HG03196 (cell line): Measurements from ENCODE around the gene SLC22A23.

ENCODE experiments used
- ATAC-seq: cut with Tn5 transposase; IDR thresholded peaks from one replicate; pipeline ENCODE4 v1.9.1; 2021; ENCODE audit not compliant: unreplicated experiment

The SLC22A23 gene

DNA sequence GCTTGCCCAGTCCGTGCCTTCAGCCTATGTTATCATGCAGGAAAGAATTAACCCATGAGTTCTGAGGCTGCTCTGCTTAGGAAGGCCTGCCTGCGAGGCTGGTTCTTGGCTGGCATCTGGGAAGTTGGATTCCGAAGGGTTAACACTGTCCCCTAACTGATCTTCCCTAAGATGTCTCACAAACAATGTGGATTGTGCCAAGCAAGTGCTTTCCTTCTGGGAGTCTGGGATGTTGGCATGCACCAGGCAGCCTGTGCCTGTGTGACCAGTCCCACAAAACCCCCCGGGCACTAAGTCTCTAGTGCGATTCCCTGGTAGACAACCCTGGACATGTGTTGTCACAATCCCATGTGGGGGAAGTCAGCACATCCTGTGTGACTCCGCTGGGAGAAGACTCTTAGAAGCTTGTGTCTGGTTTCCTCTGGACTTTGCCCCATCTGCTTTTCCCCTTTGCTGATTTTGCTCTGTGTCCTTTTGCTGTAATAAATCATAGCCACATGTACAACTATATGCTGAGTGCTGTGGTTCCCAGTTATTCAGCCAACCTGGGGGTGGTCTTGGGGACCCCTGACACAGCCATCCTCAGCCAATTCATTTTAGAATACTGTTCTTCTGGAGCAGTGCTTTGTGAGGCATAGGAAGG, 83.8 kb downstream of the SLC22A23 start:
- no peak for ATAC-seq

DNA sequence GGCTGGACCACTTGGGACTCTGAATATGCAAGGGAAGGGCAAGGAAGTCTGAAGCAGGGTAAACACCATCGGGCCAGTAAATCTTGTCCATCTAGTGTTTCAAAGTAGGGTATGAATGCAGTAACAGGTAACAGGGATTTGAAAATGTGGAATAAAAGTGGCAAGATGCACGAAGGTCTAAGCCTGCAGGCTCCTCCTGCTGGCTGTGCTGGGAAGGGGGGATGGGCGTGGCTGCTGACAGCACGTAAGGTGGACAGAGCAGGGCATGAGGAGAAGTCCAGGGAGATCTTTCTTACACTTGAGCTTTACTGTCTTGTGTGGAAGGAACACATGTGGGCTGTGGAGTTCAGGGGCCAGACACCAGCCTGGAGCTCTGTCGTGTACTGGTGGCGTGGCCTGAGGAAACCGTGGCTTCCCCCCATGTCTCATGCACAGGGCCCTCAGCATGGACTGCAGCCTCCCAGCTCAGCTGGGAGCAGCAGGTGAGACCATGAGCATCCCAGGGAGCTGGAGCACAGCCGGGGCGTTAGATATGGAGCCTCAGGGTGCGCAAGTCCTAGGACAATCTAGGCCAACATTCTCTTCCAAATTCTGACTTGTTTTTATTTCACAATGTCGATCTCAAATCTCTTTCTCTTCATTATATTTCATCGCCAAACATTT, 84.5 kb downstream of the SLC22A23 start:
- no peak for ATAC-seq

DNA sequence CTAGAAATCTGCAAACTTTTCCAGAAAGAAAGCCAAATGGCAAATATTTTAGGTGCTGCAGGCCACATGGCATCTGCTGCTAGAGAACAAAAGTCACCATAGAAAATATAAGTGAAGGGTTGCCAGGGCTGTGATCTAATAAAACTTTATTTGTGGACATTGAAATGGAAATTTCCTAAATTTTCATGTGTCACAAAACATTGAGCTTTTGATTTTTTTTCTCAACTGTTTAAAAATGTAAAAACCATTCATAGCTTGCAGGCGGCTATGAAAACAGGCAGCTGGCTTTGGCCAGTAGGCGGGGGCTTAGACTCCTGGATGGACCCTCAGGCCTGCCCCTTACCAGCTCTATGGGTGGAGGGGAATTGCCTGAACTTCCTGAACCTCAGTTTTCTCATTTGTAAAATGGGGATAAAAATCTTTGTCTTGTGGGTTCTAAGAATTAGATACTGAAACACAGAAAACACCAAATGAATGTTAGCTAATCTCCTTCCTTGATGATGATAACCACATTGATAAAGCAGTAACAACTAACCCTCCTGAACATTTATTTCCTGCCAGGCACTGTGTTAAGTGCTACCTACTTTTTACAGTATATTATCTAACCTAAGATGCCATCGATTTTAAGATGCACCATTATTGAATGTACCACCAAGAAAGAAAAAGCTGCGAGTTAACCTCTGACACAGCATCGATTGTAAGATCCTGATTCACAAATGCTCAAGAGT, 85.5 kb downstream of the SLC22A23 start:
- ATAC-seq: no peak

DNA sequence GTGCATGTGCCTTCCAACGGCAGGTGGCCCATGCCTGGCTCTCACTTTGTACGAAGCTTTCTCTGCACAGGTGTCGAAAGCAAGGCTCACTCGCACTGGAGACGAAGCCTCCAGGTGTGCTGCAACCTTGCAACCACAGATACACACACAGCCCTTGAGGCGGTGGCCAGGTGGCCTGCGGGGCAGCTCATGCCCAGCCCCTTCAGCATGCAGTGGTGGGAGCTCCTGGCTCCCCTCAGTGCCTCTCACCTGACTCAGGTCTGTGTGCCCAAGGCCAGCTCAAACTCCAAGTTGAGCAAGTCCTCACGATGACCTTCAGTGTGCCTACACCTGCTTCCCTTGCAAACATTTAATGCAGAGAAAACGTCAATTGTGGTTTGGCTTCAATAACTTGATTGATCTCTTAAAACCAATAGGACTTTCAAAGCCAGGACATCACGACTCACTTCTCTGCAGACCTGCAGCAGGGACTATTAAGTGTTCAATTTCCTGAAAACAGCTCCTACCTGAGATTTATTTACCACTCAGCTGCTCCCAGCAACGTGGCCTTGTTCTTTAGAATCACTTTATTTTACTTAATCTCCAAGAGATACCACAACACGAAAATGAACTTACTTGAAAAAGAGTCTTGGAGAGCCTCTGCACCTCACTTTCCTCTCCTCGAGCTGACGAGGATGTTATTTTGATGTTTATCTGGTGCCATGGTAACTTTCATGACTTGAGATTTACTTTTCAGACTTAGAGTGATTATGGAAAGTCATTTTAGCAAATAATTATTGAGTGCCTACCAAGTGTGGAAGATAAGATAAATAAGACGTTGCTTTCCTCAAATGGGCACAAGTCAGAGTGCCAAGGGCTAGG, 86.3 kb downstream of the SLC22A23 start:
- ATAC-seq: no peak

DNA sequence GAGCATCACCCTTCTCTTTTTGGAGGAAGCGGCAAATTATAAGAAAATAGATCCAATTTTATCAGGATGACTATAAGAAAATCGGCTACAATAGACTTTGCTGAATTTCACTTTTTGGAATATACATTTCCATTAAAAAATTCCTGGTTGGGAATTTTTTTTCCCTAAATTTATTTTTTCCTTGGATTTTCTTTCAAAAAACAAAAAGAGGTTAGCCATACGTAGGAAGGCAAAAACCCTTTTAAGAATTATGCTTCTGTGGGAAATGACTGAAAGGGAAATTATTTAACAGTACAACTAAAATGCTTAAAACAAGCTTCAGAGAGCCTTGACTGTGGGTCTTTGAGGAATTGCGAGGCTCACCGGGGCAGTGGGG, 86.9 kb downstream of the SLC22A23 start:
- ATAC-seq: no peak

DNA sequence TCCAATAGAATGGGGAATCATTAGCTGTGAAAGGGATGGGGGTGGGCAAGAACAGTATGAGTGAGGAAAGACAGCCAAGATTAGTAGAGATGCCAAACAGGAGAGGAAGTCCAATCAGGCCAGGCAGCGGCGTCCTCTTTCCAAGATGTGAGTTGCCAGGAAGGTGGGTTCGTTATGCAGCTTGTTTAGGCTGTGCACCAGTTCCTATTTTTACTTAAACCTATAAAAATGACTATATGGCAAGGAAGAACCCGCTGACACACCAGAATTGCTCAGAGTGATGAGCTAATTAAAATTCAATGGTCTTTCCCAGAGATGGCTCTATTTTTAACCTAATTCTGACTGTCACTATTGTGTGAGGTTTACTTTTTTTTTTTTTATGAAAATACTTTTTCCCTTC, 88.2 kb downstream of the SLC22A23 start:
- ATAC-seq: no peak

DNA sequence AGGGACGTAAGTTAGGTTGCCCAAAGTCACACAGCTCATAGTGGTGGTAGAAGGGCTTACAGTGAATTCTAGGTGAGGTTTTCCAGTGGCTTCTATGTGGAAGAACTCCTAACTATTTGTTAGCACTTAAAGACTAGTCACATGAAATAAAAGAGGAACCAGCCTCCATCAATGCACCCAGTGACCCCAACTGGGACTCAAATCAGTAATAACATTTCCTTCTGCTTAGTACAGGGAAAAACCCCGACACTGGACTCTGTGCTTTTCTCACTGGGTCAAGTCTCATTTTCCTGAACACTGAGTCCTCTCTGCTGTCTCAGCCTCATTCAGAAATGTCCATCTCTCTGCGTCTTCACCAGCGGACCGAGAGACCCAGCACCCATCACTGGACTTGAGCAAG, 89.2 kb downstream of the SLC22A23 start:
- no peak for ATAC-seq

DNA sequence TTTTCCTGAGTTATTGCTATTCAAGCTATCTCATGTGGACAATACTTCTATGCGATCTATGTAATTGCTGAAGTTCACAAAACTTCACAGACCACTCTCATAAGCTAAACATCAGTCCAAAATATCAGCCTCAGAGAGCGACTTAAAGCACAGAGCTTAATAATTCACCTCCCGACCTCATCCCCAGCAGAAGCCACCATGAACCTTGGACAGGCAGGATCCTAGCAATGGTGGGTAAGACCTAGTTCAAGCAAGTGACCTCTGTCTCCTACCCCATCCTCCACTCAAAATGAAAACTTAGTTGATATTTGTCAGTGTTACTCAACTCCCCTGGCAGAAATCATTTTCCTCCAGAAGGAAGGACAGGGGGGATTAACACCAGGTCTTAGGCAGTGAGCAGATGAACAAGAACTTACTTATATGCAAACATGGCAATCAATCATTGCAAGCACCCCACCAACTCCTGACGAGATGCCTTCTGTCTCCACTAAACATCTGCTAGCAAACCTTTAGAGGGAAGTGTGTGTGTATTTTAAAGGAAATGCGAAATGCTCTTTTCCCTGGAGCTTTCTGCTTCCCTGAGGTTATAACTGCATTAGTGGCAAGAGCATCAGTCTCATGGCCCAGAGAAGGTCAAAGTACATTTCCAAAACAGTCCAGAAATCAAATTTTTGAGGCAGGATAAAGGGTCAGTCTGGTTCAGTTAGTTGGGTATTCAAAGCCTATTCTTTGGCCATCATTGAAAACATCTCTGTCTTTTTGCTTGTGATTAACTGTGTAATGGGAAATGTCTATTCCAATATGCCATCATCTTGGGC, 90.0 kb downstream of the SLC22A23 start:
- no peak for ATAC-seq

DNA sequence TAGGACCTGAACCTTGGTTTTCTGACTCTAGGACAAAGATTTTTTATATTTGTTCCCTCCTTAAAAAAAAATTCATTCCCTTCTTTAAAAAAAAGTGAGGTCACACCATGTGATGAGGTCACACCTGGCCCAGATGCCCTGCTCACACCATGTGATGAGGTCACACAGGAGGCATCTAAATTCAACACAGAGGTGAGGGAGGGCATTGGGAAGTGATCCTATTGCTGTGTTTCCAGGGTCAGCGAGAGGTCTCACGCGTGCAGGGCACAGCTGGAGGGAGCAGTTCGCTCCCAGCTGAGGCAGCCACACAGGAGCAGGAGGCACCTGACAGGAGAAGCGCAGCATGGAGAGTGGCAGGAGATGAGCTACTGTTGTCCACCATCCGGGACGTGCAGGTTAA, 92.5 kb downstream of the SLC22A23 start:
- no peak for ATAC-seq

DNA sequence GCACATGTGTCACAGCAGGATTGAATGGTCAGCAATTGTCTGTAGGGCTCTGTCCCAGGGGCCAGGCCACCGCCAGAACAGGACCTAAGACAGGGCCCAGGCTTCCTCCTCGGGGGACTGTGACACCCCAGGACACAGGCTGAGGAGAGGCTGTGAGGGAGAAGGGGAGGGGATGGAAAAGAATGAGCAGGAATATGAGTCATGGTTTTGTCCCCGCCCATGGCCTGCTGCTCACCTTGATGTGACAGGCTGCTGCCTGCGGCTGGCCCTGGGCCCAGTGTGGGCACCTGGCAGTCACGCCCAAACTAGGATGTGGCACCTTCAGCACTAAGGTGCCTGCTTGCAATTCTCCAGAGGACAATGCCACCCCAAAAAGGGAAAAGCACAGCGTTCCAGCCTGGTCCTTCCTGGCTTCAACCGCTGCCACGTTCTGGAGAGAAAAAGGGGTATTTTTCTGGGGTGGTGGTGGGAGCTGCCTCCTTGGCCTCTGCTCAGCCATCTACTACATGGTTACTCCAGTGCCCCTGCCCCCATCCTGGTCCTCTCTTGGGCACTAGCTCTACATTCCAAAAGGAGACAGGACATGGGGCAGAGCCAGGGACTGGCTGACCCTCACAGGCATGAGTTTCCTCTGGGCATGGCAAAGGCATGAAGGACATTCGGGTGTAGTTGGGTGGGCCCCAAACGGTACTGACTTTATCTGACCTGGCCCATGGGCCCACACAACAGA, 93.4 kb downstream of the SLC22A23 start:
- no peak for ATAC-seq

DNA sequence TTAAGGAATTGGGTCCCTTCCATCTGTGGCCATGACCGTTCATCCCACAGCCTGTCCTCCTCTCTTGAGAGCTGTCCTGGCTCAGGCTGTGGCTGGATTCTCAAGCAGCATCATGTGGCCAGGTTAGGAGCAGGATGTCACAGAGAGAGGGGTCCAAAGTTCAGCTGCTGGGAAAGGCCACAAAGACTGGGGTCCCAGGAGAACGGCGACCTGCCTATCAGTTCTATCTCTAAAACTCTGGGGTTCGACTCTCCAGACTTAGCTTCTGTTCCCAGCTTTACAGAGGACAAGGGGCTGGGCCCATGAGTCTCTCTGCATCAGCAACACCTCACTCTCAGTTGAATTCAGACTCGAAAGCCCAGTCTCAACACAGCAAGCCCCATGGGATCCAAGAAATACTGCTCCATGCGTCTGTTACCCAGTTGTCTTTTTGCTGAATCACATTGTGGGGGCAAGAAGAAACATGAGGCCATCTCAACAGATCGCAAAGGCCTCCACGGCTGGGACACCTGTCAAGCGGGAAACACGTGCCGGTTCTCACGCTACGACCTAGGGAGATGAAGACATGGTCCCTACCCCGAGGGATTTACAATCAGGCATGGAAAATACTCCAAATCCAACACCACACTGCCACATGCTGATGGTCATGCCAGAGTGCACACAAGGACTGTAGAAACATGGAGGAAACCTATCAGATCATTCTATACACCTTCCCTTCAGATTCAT, 95.4 kb downstream of the SLC22A23 start:
- no peak for ATAC-seq

DNA sequence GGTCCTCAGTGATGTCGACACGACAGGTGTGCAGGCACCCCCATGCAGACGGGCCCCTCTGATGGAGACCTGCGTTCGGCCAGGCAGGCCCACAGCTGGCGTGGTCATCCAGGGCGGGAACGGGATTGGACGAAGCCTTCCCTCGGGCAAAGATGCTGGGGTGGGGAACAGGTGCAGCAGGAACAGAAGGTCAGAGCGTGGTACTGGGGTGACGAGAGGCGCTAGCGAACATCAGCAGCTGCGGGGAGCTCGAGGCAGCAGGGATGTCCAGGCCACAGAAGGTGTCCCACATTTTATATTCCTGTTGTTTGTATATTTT, 96.2 kb downstream of the SLC22A23 start:
- ATAC-seq: no peak

DNA sequence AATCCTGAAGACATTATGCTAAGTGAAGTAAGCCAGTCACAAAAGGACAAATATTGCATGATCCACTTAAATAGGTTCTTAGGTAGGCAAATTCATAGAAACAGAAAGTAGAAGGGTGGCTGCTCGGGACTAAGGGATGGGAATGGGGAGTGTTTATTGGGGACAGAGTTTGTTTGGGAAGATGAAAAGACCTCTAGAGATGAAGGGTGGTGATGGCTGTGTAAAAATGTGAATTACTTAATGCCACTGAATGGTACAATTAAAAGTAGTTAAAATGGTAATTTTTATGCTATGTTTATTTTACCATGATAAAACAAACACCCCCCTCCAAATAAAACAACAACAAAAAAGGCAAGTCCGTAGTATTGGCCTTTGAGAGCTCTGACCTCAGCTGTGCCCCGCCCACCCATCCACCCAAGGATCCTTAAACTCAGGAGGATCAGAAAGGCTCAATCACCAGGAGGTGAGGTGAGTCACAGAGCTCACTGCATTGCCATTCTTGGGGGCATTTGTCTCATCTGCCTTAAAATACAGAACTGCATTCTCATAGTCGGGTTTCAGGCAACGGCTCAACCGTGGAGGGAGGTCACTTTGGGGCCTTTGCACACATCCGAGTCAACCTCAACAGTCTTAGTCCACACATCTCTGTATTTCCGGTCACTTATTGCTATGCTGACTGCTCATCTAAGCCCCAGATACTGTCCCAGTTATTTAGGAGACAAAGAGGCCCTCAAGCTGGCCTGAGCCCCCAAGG, 96.7 kb downstream of the SLC22A23 start:
- ATAC-seq: no peak

DNA sequence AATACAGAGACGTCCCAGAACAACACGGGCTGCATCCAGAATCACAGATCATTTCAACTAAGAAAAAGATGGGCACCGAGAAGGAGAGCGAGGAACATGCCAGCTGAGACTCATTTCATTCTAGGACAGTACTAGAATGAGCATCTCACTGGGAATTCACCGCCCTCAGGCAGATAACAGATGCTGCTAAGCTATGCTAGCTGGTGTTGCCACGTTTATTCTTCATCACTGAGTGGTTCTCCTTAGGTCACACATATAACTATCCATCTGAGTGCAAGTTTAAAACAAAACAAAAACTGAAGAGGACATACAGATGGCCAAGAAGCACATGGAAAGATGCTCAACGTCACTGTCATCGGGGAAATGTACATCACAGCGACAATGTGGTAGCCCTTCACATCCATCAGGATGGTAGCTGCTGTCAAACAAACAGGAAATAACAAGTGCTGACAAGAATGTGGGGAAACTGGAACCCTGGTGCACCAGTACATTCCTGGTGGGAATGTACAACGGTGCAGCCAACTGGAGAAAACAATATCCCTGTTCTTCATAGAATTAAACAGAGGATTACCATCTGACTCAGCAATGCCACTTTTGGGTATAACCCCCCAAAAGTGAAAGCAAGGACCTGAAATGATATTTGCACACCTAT, 97.6 kb downstream of the SLC22A23 start:
- ATAC-seq: no peak

DNA sequence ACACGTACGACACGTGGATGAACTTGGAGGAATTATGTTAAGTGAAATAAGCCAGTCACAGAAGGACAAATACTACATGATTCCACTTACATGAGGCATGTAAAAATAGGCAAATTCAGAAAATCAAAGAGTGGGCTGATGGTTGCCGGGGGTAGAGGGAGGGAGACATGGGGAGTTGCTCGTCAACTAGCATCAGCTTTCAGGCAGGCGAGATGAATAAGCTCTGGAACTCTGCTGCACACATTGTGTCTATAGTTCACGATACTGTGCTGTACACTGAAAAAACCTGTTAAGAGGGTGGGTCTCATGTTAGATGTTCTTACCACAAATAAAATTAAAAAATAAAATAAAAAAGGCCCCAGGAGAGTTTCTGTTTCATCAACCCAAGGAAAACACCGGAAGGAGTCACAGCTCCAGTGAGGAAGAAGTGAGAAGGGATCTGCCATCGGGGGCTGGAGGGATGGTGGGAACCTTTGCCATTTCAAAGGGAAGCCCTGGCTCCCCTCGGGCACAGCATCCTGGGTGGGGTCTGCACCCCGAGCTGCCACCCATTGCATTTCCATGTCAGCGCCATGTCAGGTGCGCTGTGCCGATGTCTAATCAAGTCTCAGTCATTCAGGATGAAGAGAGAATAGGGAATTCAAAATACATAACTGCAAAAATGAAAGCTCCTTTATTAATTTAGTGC, 98.3 kb downstream of the SLC22A23 start:
- no peak for ATAC-seq

DNA sequence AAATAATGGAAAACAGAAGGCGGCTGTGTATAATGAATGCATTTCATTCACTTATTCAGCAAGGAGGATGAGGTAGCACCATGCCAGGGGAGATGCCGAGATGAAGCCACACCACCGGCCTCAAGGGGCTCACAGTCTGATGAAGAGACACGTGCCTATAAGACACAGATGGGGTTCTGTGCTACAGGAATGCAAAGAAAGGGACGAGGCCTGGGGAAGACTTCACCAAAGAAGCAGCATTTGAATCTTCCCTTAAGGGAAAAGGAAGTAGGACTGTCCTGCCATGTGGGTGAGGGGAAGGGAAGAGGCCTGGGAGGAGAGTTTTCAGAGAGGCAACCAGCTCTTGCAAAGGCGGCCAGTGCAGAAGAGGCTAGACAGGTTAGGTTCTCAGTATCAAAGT, 99.2 kb downstream of the SLC22A23 start:
- ATAC-seq: no peak

DNA sequence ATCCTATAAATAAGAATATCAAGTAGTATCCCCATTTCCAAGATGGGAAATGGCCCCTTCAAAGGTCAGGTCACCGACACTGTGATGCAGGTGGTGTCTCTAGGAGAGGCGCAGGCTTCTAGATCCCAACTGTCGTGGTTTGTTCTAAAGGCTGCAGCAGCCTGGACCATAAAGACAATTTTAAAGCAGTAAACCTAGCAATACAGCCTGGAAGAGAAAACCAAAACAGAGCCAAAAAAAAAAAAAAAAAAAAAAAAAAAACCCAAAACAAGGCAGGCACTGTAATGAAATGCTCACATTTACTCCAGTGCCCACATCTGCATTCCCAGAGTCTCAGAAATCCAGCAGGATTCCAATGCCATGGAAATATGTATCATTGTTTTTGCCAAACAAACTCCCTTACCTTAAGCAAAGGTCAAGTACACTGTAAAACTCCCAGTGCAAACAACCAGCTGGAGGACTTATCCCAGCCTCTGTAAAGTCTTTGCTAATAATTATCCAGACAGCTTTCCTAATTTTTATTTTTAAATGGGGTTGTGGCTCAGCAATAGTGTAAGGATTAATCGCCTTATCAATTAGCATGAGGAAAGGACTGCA, 99.9 kb downstream of the SLC22A23 start:
- no peak for ATAC-seq
